Epithelial cell of prostate (primary cell): ENCODE measurements around the gene BAZ2B.
"Not testable (repeated sequence)": the region's sequence is repeated elsewhere in the genome, so short reads cannot be mapped to it uniquely, and the experiment has no call there.

ENCODE experiments used
- DNase-seq: peaks from one replicate; pipeline ENCODE4 v3.0.0-alpha.2; 2011; ENCODE audit warnings: low read depth, low spot score
- H3K27ac ChIP-seq: fragments of 450-650 bp; 2 replicates; pipeline ENCODE4 v1.5.1; 2017; ENCODE audit warnings: mild to moderate bottlenecking

Gene BAZ2B

GRCh38 chr2:159546716-159547430 is 69.5 kb downstream of the BAZ2B start:
- no peak for DNase-seq
- no peak overlapping the region for H3K27ac ChIP-seq

- DNase-seq: no peak
- H3K27ac ChIP-seq: no peak overlapping the region
These were observed 70.3 kb downstream of the BAZ2B start for GRCh38 chr2:159546039-159546438.

GRCh38 chr2:159545085-159545484 is 71.3 kb downstream of the BAZ2B start:
- DNase-seq: no peak
- H3K27ac ChIP-seq: no peak overlapping the region

GRCh38 chr2:159542101-159542500 is 74.2 kb downstream of the BAZ2B start:
- H3K27ac ChIP-seq: no peak overlapping the region
- DNase-seq: no peak

GRCh38 chr2:159539701-159540100 is 76.6 kb downstream of the BAZ2B start:
- no peak for DNase-seq
- no peak overlapping the region for H3K27ac ChIP-seq

- no peak for DNase-seq
- H3K27ac ChIP-seq: no peak overlapping the region
These were observed 77.5 kb downstream of the BAZ2B start for GRCh38 chr2:159538801-159539200.

GRCh38 chr2:159535261-159535660 is 81.1 kb downstream of the BAZ2B start:
- H3K27ac ChIP-seq, DNase-seq: not testable (repeated sequence)

GRCh38 chr2:159531475-159531874 is 84.9 kb downstream of the BAZ2B start:
- no peak overlapping the region for H3K27ac ChIP-seq
- DNase-seq: no peak

- H3K27ac ChIP-seq: no peak overlapping the region
- no peak for DNase-seq
These were observed 89.9 kb downstream of the BAZ2B start for GRCh38 chr2:159526433-159526832.

GRCh38 chr2:159525012-159525411 is 91.3 kb downstream of the BAZ2B start:
- no peak for DNase-seq

GRCh38 chr2:159521272-159521671 is 95.1 kb downstream of the BAZ2B start:
- no peak overlapping the region for H3K27ac ChIP-seq
- DNase-seq: no peak

More at GRCh38 chr2:159525012-159525411, 91.3 kb downstream of the BAZ2B start:
- no peak overlapping the region for H3K27ac ChIP-seq

- no peak for DNase-seq
- peak overlapping the region; percentile 13 for H3K27ac ChIP-seq
These were observed 97.9 kb downstream of the BAZ2B start for GRCh38 chr2:159518321-159519005.

GRCh38 chr2:159516241-159516758 is 100.0 kb downstream of the BAZ2B start:
- peak overlapping the region; percentile 74 for H3K27ac ChIP-seq
- DNase-seq: peak; percentile 63

GRCh38 chr2:159515441-159515840 is 100.9 kb downstream of the BAZ2B start:
- DNase-seq: no peak
- peak overlapping the region; percentile 74 for H3K27ac ChIP-seq

GRCh38 chr2:159513745-159514144 is 102.6 kb downstream of the BAZ2B start:
- no peak overlapping the region for H3K27ac ChIP-seq

GRCh38 chr2:159508140-159508539 is 108.2 kb downstream of the BAZ2B start:
- no peak overlapping the region for H3K27ac ChIP-seq
- DNase-seq: no peak

More at GRCh38 chr2:159513745-159514144, 102.6 kb downstream of the BAZ2B start:
- DNase-seq: no peak

- DNase-seq: peak; percentile 14
- H3K27ac ChIP-seq: peak overlapping the region; percentile 43
These were observed 109.4 kb downstream of the BAZ2B start for GRCh38 chr2:159506764-159507440.

GRCh38 chr2:159506202-159506601 is 110.1 kb downstream of the BAZ2B start:
- peak overlapping the region; percentile 43 for H3K27ac ChIP-seq

GRCh38 chr2:159505196-159505595 is 111.2 kb downstream of the BAZ2B start:
- H3K27ac ChIP-seq: no peak overlapping the region
- DNase-seq: no peak

More at GRCh38 chr2:159506202-159506601, 110.1 kb downstream of the BAZ2B start:
- no peak for DNase-seq

GRCh38 chr2:159501743-159502142 is 114.6 kb downstream of the BAZ2B start:
- no peak overlapping the region for H3K27ac ChIP-seq
- no peak for DNase-seq

GRCh38 chr2:159497847-159498246 is 118.5 kb downstream of the BAZ2B start:
- H3K27ac ChIP-seq: peak overlapping the region; percentile 96
- peak; percentile 33 for DNase-seq
